Measurements from ENCODE around the gene MMP1.

The MMP1 gene

DNA sequence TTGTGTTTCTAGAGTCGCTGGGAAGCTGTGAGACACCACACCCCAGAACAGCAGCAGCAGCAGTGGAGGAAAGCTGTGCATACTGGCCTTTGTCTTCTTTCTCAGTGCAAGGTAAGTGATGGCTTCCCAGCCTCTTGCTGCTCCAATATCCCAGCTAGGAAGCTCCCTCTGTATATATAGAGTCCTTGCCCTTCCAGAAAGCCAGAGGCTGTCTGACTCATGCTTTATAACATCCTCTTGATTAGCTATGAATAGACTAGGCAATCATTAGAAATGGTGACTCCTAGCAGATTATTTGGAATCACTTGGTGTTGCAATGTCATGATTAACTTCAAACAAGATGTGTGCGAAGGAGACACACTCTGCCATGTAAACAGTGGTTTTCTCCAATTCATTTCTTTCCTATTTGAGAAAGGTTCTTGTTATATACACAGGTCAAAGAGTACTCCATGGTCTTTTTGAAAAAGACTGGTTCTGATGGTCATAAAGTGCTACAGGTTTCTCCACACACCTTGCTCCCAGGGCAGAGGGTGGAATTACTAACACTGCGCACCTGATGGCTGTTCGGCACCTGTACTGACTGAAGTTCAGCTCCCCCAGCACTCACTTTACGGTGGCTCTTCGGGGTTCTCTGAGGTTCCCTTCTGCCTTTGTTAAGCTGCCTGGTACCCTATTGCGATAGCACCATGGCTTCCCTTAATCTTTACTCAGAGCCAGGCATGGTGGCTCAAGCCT, at the start of gene MMP1:
Gene MMP1, minus strand, starts transcription at position 149 of the 735 bp plus-strand sequence. Its CDS starts 68 bp downstream, at position 81.
- no peaks in the 10 kb centered on the region for H3K9me3 Mint-ChIP-seq
- H3K27ac Mint-ChIP-seq (ENCODE audit: low read depth) = no peak within 1 kb of the TSS
- DNase-seq (ENCODE audit: low spot score in 2 of 2) (no peak), ATAC-seq (replicated peaks; ENCODE audit: extremely low read depth, poor library complexity, severe bottlenecking) (no peak)
- H3K4me3 Mint-ChIP-seq = no peak within 1 kb of the TSS
- no peaks in the 10 kb centered on the region for H3K4me1 Mint-ChIP-seq
- peaks cover 2% of the 10 kb centered on the region for H3K27me3 Mint-ChIP-seq
- no peaks in the 10 kb centered on the region for H3K36me3 Mint-ChIP-seq (ENCODE audit: insufficient read depth)

DNA sequence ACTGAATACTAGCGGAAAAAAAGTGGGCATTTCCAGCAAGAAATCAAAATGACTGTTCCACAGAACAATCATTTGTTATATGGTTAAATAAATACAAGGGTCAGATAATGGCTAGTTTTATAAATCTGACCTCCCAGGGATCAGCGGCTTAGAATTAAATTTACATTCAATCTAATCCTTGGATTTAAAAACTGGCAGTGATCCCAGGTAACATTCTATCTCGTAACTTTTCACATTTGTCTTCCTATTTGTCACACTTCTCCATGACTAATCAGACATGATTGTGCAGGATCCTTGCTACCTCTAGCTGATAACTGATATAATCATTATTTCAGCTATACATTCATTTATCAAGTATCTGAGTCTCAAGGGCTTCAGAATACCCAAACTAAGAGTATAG, 48.3 kb upstream of the MMP1 start:
- Mint-ChIP-seq H3K4me3 (no peak overlapping the region), H3K9me3 (no peaks in the 10 kb centered on the region), H3K27ac (ENCODE audit: low read depth) (no peak overlapping the region), H3K36me3 (ENCODE audit: insufficient read depth) (peaks cover 2% of the 10 kb centered on the region), H3K4me1 (no peaks in the 10 kb centered on the region), H3K27me3 (peaks cover 14% of the 10 kb centered on the region)
- ATAC-seq (replicated peaks; ENCODE audit: extremely low read depth, poor library complexity, severe bottlenecking) = no peak
- no peak for DNase-seq (ENCODE audit: low spot score in 2 of 2)

- Mint-ChIP-seq H3K9me3 (no peaks in the 10 kb centered on the region), H3K36me3 (ENCODE audit: insufficient read depth) (peaks cover 2% of the 10 kb centered on the region), H3K4me1 (no peaks in the 10 kb centered on the region), H3K4me3 (no peak within 1 kb of the TSS), H3K27ac (ENCODE audit: low read depth) (no peak within 1 kb of the TSS), H3K27me3 (peaks cover 14% of the 10 kb centered on the region)
- DNase-seq (ENCODE audit: low spot score in 2 of 2) = no peak
- ATAC-seq (replicated peaks; ENCODE audit: extremely low read depth, poor library complexity, severe bottlenecking) = no peak
Observed at GRCh38 chr11:102843489-102843888, 45.5 kb upstream of the MMP1 start, which contains the start of gene MMP3. TSS of gene MMP3 (minus strand) at chr11:102843609. CDS start at chr11:102843546, 63 bp downstream.

GRCh38 chr11:102842930-102843329, 45.0 kb upstream of the MMP1 start:
- Mint-ChIP-seq H3K27me3 (peaks cover 14% of the 10 kb centered on the region), H3K27ac (ENCODE audit: low read depth) (no peak overlapping the region), H3K4me1 (no peaks in the 10 kb centered on the region), H3K36me3 (ENCODE audit: insufficient read depth) (peaks cover 2% of the 10 kb centered on the region), H3K4me3 (no peak overlapping the region), H3K9me3 (no peaks in the 10 kb centered on the region)
- DNase-seq (ENCODE audit: low spot score in 2 of 2) (no peak), ATAC-seq (replicated peaks; ENCODE audit: extremely low read depth, poor library complexity, severe bottlenecking) (no peak)

DNA sequence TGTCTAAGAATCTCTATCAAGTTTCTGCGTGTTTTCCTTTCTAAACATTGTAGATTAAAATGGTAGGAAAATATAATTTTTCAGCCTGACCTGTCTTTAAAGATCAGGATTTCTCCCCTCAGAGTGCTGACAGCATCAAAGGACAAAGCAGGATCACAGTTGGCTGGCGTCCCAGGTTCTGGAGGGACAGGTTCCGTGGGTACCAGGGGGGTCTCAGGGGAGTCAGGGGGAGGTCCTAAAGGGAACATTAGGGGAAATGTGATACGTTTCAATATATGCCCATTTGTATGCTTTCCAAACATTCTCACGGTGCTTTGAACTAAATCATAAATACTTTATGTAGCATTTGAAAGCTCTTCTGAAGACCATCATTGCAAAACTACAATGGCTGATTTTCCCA, 42.1 kb upstream of the MMP1 start:
- H3K4me1 Mint-ChIP-seq = no peaks in the 10 kb centered on the region
- DNase-seq (ENCODE audit: low spot score in 2 of 2) (no peak), ATAC-seq (replicated peaks; ENCODE audit: extremely low read depth, poor library complexity, severe bottlenecking) (no peak)
- no peak overlapping the region for H3K4me3 Mint-ChIP-seq
- no peaks in the 10 kb centered on the region for H3K9me3 Mint-ChIP-seq
- H3K27ac Mint-ChIP-seq (ENCODE audit: low read depth) = no peak overlapping the region
- H3K27me3 Mint-ChIP-seq = peaks cover 20% of the 10 kb centered on the region
- no peaks in the 10 kb centered on the region for H3K36me3 Mint-ChIP-seq (ENCODE audit: insufficient read depth)

- no peak overlapping the region for H3K4me3 Mint-ChIP-seq
- ATAC-seq (replicated peaks; ENCODE audit: extremely low read depth, poor library complexity, severe bottlenecking) = no peak
- no peaks in the 10 kb centered on the region for H3K9me3 Mint-ChIP-seq
- H3K27ac Mint-ChIP-seq (ENCODE audit: low read depth) = no peak overlapping the region
- peaks cover 23% of the 10 kb centered on the region for H3K27me3 Mint-ChIP-seq
- H3K4me1 Mint-ChIP-seq = no peaks in the 10 kb centered on the region
- no peaks in the 10 kb centered on the region for H3K36me3 Mint-ChIP-seq (ENCODE audit: insufficient read depth)
- no peak for DNase-seq (ENCODE audit: low spot score in 2 of 2)
Observed at GRCh38 chr11:102837646-102838045, 39.7 kb upstream of the MMP1 start.

DNA sequence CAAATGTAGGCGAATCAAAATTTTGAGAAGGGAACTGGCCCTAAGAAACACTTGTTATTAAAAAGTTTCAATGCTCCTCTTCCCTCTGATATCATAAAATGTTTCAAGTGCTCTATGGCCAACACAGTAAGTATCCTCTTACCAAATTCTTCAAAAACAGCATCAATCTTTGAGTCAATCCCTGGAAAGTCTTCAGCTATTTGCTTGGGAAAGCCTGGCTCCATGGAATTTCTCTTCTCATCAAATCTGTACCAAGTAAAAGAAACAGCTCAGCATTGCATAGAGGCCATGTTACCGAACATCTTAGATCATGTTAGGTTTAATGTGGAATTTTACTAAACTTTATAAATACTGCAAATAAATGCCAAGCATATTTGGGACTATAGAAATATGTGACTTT, 39.2 kb upstream of the MMP1 start:
- H3K27ac Mint-ChIP-seq (ENCODE audit: low read depth) = no peak overlapping the region
- ATAC-seq (replicated peaks; ENCODE audit: extremely low read depth, poor library complexity, severe bottlenecking) (no peak), DNase-seq (ENCODE audit: low spot score in 2 of 2) (no peak)
- H3K36me3 Mint-ChIP-seq (ENCODE audit: insufficient read depth) = no peaks in the 10 kb centered on the region
- H3K4me3 Mint-ChIP-seq = no peak overlapping the region
- H3K27me3 Mint-ChIP-seq = peaks cover 28% of the 10 kb centered on the region
- no peaks in the 10 kb centered on the region for H3K9me3 Mint-ChIP-seq
- no peaks in the 10 kb centered on the region for H3K4me1 Mint-ChIP-seq

DNA sequence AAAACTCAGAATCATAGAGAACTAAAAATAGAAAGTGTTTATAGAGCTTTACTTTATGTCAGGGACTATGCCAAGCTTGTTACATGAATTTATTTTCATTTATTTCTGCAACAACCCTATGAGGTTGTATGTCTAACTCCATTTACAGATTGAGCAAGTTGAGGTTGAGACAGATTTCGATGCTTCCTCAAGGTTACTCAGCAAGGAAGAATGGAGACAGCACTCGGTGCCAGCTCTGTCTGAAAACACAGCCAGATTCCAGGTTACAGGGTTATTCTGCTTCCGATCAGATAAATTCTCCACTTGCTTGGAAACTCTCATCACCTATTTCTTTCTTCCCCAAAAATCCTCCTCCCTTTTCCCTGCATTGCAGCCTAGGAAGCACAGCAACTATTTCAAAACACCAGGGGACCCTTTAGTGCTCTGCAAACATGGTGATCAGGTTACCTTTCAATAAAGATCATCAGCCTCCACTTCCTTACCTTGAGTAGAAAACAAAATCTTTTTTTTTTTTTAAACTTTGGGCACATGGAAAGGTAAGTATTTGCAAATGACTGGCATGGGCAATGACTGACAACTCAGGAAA, 38.4 kb upstream of the MMP1 start:
- H3K27ac Mint-ChIP-seq (ENCODE audit: low read depth) = no peak overlapping the region
- no peak overlapping the region for H3K4me3 Mint-ChIP-seq
- H3K36me3 Mint-ChIP-seq (ENCODE audit: insufficient read depth) = no peaks in the 10 kb centered on the region
- H3K9me3 Mint-ChIP-seq = no peaks in the 10 kb centered on the region
- no peaks in the 10 kb centered on the region for H3K4me1 Mint-ChIP-seq
- no peak for DNase-seq (ENCODE audit: low spot score in 2 of 2)
- ATAC-seq (replicated peaks; ENCODE audit: extremely low read depth, poor library complexity, severe bottlenecking) = no peak
- peaks cover 35% of the 10 kb centered on the region for H3K27me3 Mint-ChIP-seq

GRCh38 chr11:102833731-102834130, 35.8 kb upstream of the MMP1 start:
- no peak overlapping the region for H3K4me3 Mint-ChIP-seq
- ATAC-seq (replicated peaks; ENCODE audit: extremely low read depth, poor library complexity, severe bottlenecking) = no peak
- no peak for DNase-seq (ENCODE audit: low spot score in 2 of 2)
- no peaks in the 10 kb centered on the region for H3K36me3 Mint-ChIP-seq (ENCODE audit: insufficient read depth)
- no peaks in the 10 kb centered on the region for H3K9me3 Mint-ChIP-seq
- no peak overlapping the region for H3K27ac Mint-ChIP-seq (ENCODE audit: low read depth)
- H3K27me3 Mint-ChIP-seq = peaks cover 55% of the 10 kb centered on the region
- no peaks in the 10 kb centered on the region for H3K4me1 Mint-ChIP-seq

DNA sequence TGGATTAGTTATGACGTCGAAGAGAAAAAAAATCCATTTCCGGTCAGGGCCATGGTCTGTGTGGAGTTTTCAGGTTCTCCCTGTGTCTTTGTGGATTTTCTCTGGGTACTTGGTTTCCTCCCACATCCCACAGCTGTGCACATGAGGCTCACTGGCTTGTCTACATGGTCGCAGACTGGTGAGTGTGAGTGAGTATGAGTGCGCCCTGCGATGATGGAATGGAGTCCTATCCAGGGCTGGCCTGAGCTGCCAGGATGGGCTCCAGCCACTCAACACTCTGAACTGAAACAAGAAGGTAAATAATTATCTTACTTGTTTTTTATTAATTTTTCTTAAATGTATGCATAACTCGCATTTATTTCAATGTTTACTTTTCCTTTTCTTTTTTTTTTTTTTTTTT, 34.7 kb upstream of the MMP1 start:
- H3K36me3 Mint-ChIP-seq (ENCODE audit: insufficient read depth) = no peaks in the 10 kb centered on the region
- H3K4me1 Mint-ChIP-seq = no peaks in the 10 kb centered on the region
- H3K27me3 Mint-ChIP-seq = peaks cover 55% of the 10 kb centered on the region
- no peak for DNase-seq (ENCODE audit: low spot score in 2 of 2)
- H3K9me3 Mint-ChIP-seq = no peaks in the 10 kb centered on the region
- no peak for ATAC-seq (replicated peaks; ENCODE audit: extremely low read depth, poor library complexity, severe bottlenecking)
- H3K27ac Mint-ChIP-seq (ENCODE audit: low read depth) = no peak overlapping the region
- H3K4me3 Mint-ChIP-seq = no peak overlapping the region

DNA sequence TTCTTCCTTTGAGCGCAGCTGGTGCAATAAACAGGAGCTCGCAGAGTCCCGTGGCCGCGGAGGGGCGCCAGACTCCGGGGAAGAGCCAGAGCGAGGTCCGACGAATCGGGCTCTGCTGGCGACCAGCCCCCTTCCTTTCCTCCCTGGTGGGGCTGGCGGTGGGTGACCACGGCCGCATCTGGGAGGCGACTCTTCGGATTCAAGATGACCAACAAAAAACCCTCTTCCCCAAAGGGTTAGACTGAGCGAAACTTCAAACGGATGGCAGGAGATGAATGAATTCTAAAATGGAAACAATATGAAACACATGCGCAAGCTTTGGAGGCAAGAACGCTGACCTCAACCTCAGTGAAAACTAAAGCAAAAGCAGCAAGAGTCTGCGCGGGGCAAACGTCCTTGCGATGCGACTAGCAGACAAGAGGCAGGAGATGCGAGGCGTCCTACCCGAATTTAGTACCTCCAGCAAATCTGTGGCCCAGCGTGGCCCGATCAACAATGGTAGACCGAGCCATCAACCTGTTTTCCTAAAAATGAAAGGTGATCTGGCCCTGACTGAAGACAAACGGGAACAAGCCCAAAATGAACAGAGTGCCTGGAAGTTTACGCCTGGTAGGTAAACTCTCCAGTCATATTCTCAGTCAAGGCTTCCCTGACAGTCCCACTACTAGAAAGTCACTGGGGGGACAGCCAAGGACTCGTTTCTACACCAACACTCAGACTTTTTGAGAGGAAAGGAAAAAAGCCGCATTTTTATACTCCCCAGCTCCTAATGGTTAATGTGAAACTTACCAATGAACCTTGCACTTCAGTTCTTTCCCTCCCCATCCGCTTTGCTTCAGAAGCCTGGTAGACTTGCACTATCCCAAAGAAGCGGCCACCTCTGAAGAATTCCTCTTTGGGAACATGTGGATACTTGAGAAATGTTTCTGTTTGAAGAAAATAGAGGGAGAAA, 33.8 kb upstream of the MMP1 start:
- DNase-seq (ENCODE audit: low spot score in 2 of 2) (no peak), ATAC-seq (replicated peaks; ENCODE audit: extremely low read depth, poor library complexity, severe bottlenecking) (no peak)
- peaks cover 63% of the 10 kb centered on the region for H3K27me3 Mint-ChIP-seq
- no peak overlapping the region for H3K27ac Mint-ChIP-seq (ENCODE audit: low read depth)
- no peaks in the 10 kb centered on the region for H3K36me3 Mint-ChIP-seq (ENCODE audit: insufficient read depth)
- H3K4me3 Mint-ChIP-seq = no peak overlapping the region
- H3K4me1 Mint-ChIP-seq = no peaks in the 10 kb centered on the region
- H3K9me3 Mint-ChIP-seq = no peaks in the 10 kb centered on the region

- Mint-ChIP-seq H3K4me1 (no peaks in the 10 kb centered on the region), H3K9me3 (no peaks in the 10 kb centered on the region)
Observed at GRCh38 chr11:102831128-102831488, 33.1 kb upstream of the MMP1 start.

More at GRCh38 chr11:102831128-102831488, 33.1 kb upstream of the MMP1 start:
- Mint-ChIP-seq H3K36me3 (ENCODE audit: insufficient read depth) (no peaks in the 10 kb centered on the region), H3K27ac (ENCODE audit: low read depth) (no peak overlapping the region), H3K4me3 (no peak overlapping the region), H3K27me3 (peaks cover 69% of the 10 kb centered on the region)
- no peak for DNase-seq (ENCODE audit: low spot score in 2 of 2)
- ATAC-seq (replicated peaks; ENCODE audit: extremely low read depth, poor library complexity, severe bottlenecking) = no peak
